Measurements from ENCODE around the gene ZNF730. TPM values are rescaled to one million over a fixed set of nuclear protein-coding genes. Genes with fewer than 3 reads are reported as not detected.
A peak's percentile ranks its signal among the peaks of the same experiment; 100 is the strongest.

Gene ZNF730
- total and polyA plus RNA-seq, 9 of the 15 experiments (the other 6 are each of a cell fraction or from before 2014, with no cell fraction given), result 0.28 to 2.0 (median 0.56) TPM

- no peak for TF ChIP-seq XRCC5 (IDR thresholded peaks at IDR 0.05; ENCODE audit: low read depth, low read length)
- TF ChIP-seq SMARCC2 (IDR thresholded peaks at IDR 0.05; ENCODE audit: low read depth), result no peak
- TF ChIP-seq ZNF3 (CRISPR knock-in tag; IDR thresholded peaks at IDR 0.05), result no peak
- peak; percentile 93 for TF ChIP-seq FOSL1 (tag; conservative IDR thresholded peaks at IDR 0.05)
- no peak for TF ChIP-seq CBX2 (IDR thresholded peaks at IDR 0.05; ENCODE audit: insufficient read depth, low read length, poor library complexity, severe bottlenecking)
- TF ChIP-seq SIN3B (IDR thresholded peaks at IDR 0.05; ENCODE audit: low read depth), result no peak
- TF ChIP-seq BCL6 (CRISPR knock-in tag; IDR thresholded peaks at IDR 0.05), result no peak
- peak; percentile 52; the same call in 1 of the 2 replicates for TF ChIP-seq TCF3 (CRISPR knock-in tag; IDR thresholded peaks at IDR 0.05)
- TF ChIP-seq NEUROD1 (IDR thresholded peaks at IDR 0.05; ENCODE audit: borderline replicate concordance, low read depth, low read length, partially characterized antibody), result no peak
- TF ChIP-seq GATAD2A (IDR thresholded peaks at IDR 0.05), result no peak
- peak; percentile 53 for TF ChIP-seq NCOR1 (IDR thresholded peaks at IDR 0.05)
- TF ChIP-seq HDAC6 (IDR thresholded peaks at IDR 0.05; ENCODE audit: low read depth, low read length), result no peak
- no peak for TF ChIP-seq TBP (optimal IDR thresholded peaks at IDR 0.05; ENCODE audit: low read depth, low read length)
- TF ChIP-seq E2F6 (IDR thresholded peaks at IDR 0.05; ENCODE audit: borderline replicate concordance in 1 of 2, extremely low read depth in 1 of 2, insufficient read depth in 1 of 2, insufficient read length in 1 of 2, low read depth in 1 of 2, low read length in 1 of 2, poor library complexity in 1 of 2, severe bottlenecking in 1 of 2), result no peak
- no peak for TF ChIP-seq MGA (IDR thresholded peaks at IDR 0.05)
- TF ChIP-seq EP400 (IDR thresholded peaks at IDR 0.05), result no peak
- no peak for TF ChIP-seq SMARCA4 (IDR thresholded peaks at IDR 0.05)
- TF ChIP-seq SAFB2 (IDR thresholded peaks at IDR 0.05; ENCODE audit: borderline replicate concordance, low read depth, low read length, severe bottlenecking), result no peak
- TF ChIP-seq CBFA2T2 (conservative IDR thresholded peaks at IDR 0.05), result peak; percentile 68
Observed at GRCh38 chr19:23098988-23099387, 17.8 kb upstream of the ZNF730 start (continued).
